HepG2 (cell line): ENCODE data around the gene CCDC116. TPM values are rescaled to one million over a fixed set of nuclear protein-coding genes. Genes with fewer than 3 reads are reported as not detected.
A peak's percentile ranks its signal among the peaks of the same experiment; 100 is the strongest.

Experiments
- AGO2 ChIP-seq: fragments of 200-400 bp; formaldehyde crosslinking; optimal IDR thresholded peaks from 2 replicates; pipeline ENCODE3; 2017; ENCODE audit warnings: mild to moderate bottlenecking, low read depth, low read length, moderate library complexity
- HNRNPLL ChIP-seq: fragments of 200-400 bp; formaldehyde crosslinking; IDR thresholded peaks from 2 replicates; pipeline ENCODE4 v1.6.1; 2017; ENCODE audit warnings: mild to moderate bottlenecking, low read depth, low read length; ENCODE audit not compliant: poor library complexity, severe bottlenecking
- PAXIP1 ChIP-seq: sonication (generic); formaldehyde crosslinking; conservative IDR thresholded peaks from 2 replicates; pipeline ENCODE4 v1.4.0; 2020; ENCODE audit warnings: mild to moderate bottlenecking, missing genetic modification reagents, moderate library complexity
- RBAK ChIP-seq: sonication (generic); formaldehyde crosslinking; IDR thresholded peaks from 2 replicates; pipeline ENCODE4 v1.5.1; 2020; ENCODE audit warnings: mild to moderate bottlenecking, missing genetic modification reagents
- SOX13 ChIP-seq, 3 experiments: fragments of 450-650 bp in 1 of 3; sonication (generic) in 1 of 3; formaldehyde crosslinking in 1 of 3; IDR thresholded peaks in 2 of 3; conservative IDR thresholded peaks in 1 of 3; 2 replicates each; pipeline versions ENCODE4 v1.5.0 to v1.6.1; 2016 to 2020; ENCODE audit warnings: antibody characterized with exemption in 1 of 3, mild to moderate bottlenecking in 1 of 3, missing compliant biosample characterization in 1 of 3, missing genetic modification reagents in 1 of 3, moderate library complexity in 1 of 3
- SP1 ChIP-seq, 2 experiments: fragments of 450-650 bp in 1 of 2; sonication (generic) in 1 of 2; formaldehyde crosslinking in 1 of 2; IDR thresholded peaks; 2 replicates each; pipeline versions ENCODE4 v1.4.0 to v1.6.1; 2016 to 2020; ENCODE audit warnings: missing genetic modification reagents in 1 of 2
- TFE3 ChIP-seq: IDR thresholded peaks from 2 replicates; pipeline ENCODE4 v1.6.1; 2016
- ZNF629 ChIP-seq: sonication (generic); formaldehyde crosslinking; conservative IDR thresholded peaks from 2 replicates; pipeline ENCODE4 v1.5.0; 2020; ENCODE audit warnings: missing genetic modification reagents
- ZSCAN9 ChIP-seq: IDR thresholded peaks from 2 replicates; pipeline ENCODE4 v1.6.1; 2016; ENCODE audit warnings: borderline replicate concordance
- polyA plus RNA-seq, 8 experiments: library from polyadenylated mRNA; depleted of rRNA in 3 of 8; stranded (reverse) in 7 of 8; unstranded in 1 of 8; fragments of >200 nt; fragmentation: Illumina TruSeq in 4 of 8; extraction: Trizol in 4 of 8; gene quantifications; 2 replicates each; pipeline versions ENCODE4 v1.2.1 to v1.2.3, GENCODE V29; 2011 to 2016; ENCODE audit warnings: low read depth in 4 of 8, missing spikeins in 1 of 8, mixed read lengths in 1 of 8; ENCODE audit not compliant: insufficient read depth in 1 of 8
- total RNA-seq, 5 experiments: library from RNA; depleted of rRNA; stranded (reverse); fragments of >200 nt; fragmentation: Illumina TruSeq; extraction: Trizol; gene quantifications; 2 replicates each; pipeline ENCODE4 v1.2.3, GENCODE V29; 2016; ENCODE audit warnings: low read depth in 1 of 5
- TF ChIP-seq, protein P1 (sequence below): IDR thresholded peaks from 2 replicates; pipeline ENCODE4 v1.6.1; 2016; ENCODE audit warnings: low read depth, missing genetic modification reagents, missing compliant biosample characterization
- TF ChIP-seq, protein P2 (sequence below): sonication (generic); formaldehyde crosslinking; IDR thresholded peaks from 2 replicates; pipeline ENCODE4 v1.4.0; 2020; ENCODE audit warnings: missing genetic modification reagents
- TF ChIP-seq, protein P3 (sequence below): IDR thresholded peaks from 2 replicates; pipeline ENCODE4 v1.6.1; 2016; ENCODE audit warnings: control low read depth

CCDC116 gene
- total and polyA plus RNA-seq, 2 of the 13 experiments (the other 11 are each of a cell fraction or from before 2014, with no cell fraction given), result 0.15 to 0.33 TPM

DNA sequence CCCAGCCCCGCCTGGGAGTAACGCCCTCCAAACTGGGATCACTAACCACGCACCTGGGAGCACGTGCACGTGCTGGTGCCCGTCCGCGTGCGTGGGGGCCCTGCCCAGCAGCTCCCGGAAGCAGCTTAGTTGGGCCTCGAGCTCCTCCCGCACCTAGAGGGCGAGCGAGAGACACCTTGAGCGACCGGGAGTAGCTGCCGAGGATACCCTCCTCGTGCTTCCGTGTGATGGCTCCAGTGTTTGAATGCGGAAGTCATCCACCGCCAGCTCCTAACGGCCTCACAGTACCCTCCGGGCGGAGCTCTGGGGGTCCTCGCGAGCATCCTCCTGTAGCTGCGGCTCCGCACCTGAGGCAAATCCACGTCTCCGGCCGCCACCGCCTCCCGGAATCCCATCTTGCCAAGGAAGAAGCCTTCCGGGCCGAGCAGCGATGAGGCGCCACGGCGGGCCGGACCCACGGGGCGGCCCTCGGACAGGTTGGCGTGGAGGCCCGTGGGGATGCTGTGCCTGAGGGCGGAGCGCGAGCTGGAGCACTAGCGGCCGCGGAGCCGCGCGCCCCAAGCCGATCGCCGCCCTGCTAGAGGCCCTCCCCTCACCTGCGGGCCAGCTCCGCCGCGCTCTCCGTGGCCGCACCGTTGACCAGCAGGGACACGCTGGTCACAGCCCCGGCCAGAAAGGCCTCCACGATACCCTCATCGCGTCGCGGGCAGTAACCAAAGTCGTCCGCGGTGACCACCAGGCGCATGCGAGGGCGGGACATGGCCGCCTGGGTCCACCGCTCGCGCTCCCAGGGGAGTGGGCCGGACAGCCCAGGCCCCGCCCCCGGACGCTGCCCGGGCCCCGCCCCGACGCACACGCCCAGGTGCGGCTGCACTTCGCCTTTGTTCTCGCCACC lies 3.1 kb upstream of the CCDC116 start, which contains the start of gene YDJC (continued):
- TF ChIP-seq, protein P1, sequence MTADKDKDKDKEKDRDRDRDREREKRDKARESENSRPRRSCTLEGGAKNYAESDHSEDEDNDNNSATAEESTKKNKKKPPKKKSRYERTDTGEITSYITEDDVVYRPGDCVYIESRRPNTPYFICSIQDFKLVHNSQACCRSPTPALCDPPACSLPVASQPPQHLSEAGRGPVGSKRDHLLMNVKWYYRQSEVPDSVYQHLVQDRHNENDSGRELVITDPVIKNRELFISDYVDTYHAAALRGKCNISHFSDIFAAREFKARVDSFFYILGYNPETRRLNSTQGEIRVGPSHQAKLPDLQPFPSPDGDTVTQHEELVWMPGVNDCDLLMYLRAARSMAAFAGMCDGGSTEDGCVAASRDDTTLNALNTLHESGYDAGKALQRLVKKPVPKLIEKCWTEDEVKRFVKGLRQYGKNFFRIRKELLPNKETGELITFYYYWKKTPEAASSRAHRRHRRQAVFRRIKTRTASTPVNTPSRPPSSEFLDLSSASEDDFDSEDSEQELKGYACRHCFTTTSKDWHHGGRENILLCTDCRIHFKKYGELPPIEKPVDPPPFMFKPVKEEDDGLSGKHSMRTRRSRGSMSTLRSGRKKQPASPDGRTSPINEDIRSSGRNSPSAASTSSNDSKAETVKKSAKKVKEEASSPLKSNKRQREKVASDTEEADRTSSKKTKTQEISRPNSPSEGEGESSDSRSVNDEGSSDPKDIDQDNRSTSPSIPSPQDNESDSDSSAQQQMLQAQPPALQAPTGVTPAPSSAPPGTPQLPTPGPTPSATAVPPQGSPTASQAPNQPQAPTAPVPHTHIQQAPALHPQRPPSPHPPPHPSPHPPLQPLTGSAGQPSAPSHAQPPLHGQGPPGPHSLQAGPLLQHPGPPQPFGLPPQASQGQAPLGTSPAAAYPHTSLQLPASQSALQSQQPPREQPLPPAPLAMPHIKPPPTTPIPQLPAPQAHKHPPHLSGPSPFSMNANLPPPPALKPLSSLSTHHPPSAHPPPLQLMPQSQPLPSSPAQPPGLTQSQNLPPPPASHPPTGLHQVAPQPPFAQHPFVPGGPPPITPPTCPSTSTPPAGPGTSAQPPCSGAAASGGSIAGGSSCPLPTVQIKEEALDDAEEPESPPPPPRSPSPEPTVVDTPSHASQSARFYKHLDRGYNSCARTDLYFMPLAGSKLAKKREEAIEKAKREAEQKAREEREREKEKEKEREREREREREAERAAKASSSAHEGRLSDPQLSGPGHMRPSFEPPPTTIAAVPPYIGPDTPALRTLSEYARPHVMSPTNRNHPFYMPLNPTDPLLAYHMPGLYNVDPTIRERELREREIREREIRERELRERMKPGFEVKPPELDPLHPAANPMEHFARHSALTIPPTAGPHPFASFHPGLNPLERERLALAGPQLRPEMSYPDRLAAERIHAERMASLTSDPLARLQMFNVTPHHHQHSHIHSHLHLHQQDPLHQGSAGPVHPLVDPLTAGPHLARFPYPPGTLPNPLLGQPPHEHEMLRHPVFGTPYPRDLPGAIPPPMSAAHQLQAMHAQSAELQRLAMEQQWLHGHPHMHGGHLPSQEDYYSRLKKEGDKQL (CRISPR knock-in tag), result peak; percentile 23; the same call in 1 of the 2 replicates
- TF ChIP-seq SOX13 (IDR thresholded peaks at IDR 0.05) (no peak), SOX13 (CRISPR knock-in tag; conservative IDR thresholded peaks at IDR 0.05 in 1 of 2, IDR thresholded peaks at IDR 0.05 in 1 of 2) (peak in 1 of 2 experiments; percentile 64; a peak in 2 of 4 replicates), SP1 (IDR thresholded peaks at IDR 0.05) (no peak), SP1 (CRISPR knock-in tag; IDR thresholded peaks at IDR 0.05) (peak; percentile 94), RBAK (CRISPR knock-in tag) (no peak), ZSCAN9 (CRISPR knock-in tag) (peak; percentile 58; the same call in 1 of the 2 replicates), PAXIP1 (peak; percentile 31; the same call in 1 of the 2 replicates), AGO2 (peak; percentile 92), HNRNPLL (peak; percentile 30), TFE3 (CRISPR knock-in tag) (peak; percentile 87), ZNF629 (CRISPR knock-in tag) (peak; percentile 71)
- TF ChIP-seq, protein P2, sequence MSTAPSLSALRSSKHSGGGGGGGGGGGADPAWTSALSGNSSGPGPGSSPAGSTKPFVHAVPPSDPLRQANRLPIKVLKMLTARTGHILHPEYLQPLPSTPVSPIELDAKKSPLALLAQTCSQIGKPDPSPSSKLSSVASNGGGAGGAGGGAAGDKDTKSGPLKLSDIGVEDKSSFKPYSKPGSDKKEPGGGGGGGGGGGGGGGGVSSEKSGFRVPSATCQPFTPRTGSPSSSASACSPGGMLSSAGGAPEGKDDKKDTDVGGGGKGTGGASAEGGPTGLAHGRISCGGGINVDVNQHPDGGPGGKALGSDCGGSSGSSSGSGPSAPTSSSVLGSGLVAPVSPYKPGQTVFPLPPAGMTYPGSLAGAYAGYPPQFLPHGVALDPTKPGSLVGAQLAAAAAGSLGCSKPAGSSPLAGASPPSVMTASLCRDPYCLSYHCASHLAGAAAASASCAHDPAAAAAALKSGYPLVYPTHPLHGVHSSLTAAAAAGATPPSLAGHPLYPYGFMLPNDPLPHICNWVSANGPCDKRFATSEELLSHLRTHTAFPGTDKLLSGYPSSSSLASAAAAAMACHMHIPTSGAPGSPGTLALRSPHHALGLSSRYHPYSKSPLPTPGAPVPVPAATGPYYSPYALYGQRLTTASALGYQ (CRISPR knock-in tag), result peak; percentile 60; the same call in 1 of the 2 replicates
- TF ChIP-seq, protein P3, sequence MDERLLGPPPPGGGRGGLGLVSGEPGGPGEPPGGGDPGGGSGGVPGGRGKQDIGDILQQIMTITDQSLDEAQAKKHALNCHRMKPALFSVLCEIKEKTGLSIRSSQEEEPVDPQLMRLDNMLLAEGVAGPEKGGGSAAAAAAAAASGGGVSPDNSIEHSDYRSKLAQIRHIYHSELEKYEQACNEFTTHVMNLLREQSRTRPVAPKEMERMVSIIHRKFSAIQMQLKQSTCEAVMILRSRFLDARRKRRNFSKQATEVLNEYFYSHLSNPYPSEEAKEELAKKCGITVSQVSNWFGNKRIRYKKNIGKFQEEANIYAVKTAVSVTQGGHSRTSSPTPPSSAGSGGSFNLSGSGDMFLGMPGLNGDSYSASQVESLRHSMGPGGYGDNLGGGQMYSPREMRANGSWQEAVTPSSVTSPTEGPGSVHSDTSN (CRISPR knock-in tag), result no peak
